ENCODE results near the gene MFN2. TPM values are rescaled to one million over a fixed set of nuclear protein-coding genes. Genes with fewer than 3 reads are reported as not detected.

MFN2 gene
- total RNA-seq, 1 donor from 2014 or later = 78.9 TPM

DNA sequence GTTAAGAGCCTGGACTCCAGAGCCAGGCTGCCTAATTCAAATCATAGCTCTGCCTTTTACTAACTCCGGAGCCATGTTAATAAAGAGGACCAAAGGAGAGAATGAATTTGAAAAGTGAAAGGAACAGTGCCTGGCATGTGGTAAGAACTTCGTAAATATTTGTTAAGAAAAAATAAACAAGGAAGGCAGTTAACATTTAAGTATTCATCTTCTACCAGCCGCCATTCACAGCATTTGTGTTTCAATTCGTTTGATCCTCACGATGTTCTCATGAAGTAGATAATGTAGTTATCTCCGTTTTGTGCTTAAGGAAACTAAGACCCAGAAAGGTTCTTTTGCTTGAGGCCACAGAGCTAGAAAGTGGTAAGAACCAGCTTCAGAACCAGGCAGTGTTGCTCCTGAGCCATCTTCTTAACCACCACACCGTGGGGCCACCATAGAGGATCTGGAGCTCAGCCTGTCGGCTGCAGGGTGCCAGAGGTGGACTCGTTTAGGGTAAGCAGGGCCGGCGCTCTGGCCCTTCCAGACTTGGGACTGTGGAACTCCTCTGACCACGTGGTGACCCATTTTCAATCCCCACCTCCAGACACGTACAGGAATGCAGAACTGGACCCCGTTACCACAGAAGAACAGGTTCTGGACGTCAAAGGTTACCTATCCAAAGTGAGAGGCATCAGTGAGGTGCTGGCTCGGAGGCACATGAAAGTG lies 11.9 kb downstream of the MFN2 start:
- no peaks in the 10 kb centered on the region for H3K9me3 Mint-ChIP-seq
- no peaks in the 10 kb centered on the region for H3K4me1 Mint-ChIP-seq
- TF ChIP-seq, protein P1, sequence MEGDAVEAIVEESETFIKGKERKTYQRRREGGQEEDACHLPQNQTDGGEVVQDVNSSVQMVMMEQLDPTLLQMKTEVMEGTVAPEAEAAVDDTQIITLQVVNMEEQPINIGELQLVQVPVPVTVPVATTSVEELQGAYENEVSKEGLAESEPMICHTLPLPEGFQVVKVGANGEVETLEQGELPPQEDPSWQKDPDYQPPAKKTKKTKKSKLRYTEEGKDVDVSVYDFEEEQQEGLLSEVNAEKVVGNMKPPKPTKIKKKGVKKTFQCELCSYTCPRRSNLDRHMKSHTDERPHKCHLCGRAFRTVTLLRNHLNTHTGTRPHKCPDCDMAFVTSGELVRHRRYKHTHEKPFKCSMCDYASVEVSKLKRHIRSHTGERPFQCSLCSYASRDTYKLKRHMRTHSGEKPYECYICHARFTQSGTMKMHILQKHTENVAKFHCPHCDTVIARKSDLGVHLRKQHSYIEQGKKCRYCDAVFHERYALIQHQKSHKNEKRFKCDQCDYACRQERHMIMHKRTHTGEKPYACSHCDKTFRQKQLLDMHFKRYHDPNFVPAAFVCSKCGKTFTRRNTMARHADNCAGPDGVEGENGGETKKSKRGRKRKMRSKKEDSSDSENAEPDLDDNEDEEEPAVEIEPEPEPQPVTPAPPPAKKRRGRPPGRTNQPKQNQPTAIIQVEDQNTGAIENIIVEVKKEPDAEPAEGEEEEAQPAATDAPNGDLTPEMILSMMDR (conservative IDR thresholded peaks at IDR 0.05) = no peak
- H3K27me3 Mint-ChIP-seq (ENCODE audit: low read depth) = no peaks in the 10 kb centered on the region
- H3K27ac Mint-ChIP-seq (ENCODE audit: unreplicated experiment) = no peak overlapping the region
- peaks cover 22% of the 10 kb centered on the region for H3K36me3 Mint-ChIP-seq (ENCODE audit: low read depth)
- no peak for DNase-seq (ENCODE audit: low read depth, low spot score)
- H3K4me3 Mint-ChIP-seq = no peak overlapping the region

DNA sequence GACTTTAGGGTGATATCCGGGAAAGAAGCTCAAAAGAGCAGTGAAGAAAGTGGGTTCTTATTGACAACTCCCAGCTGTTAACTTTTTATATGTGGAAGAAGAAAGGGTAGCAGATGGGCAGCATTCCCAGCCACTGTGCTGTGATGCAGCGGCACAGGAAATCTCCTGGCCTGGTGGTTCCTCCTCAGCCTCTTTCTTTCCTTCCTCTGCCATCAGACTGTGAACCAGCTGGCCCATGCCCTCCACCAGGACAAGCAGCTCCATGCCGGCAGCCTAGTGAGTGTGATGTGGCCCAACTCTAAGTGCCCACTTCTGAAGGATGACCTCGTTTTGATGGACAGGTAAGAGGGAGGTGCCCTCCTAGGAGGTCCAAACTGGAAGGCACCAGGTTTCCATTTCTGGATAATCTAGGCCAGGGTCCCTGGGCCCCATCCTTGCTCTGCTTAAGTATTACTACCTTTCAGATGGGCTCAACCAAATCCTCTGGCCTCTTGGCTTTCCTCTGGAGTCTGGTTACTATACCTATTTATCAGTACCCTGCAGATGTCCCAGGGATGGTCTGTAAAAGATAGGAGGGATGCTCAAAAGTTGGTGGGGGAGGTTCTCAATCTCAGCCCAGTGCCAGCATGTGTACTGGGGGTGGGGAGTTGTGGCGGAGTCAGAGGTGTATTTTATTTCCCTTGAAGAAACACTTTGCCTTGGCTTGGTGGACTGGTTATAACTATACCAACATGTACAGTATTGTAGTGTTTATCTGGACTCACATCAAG lies 17.0 kb downstream of the MFN2 start:
- H3K9me3 Mint-ChIP-seq = no peaks in the 10 kb centered on the region
- TF ChIP-seq, protein P1 (conservative IDR thresholded peaks at IDR 0.05) = no peak
- H3K36me3 Mint-ChIP-seq (ENCODE audit: low read depth) = peaks cover 8% of the 10 kb centered on the region
- DNase-seq (ENCODE audit: low read depth, low spot score) = no peak
- H3K4me3 Mint-ChIP-seq = no peak overlapping the region
- H3K27ac Mint-ChIP-seq (ENCODE audit: unreplicated experiment) = no peak overlapping the region
- H3K4me1 Mint-ChIP-seq = no peaks in the 10 kb centered on the region
- H3K27me3 Mint-ChIP-seq (ENCODE audit: low read depth) = no peaks in the 10 kb centered on the region

DNA sequence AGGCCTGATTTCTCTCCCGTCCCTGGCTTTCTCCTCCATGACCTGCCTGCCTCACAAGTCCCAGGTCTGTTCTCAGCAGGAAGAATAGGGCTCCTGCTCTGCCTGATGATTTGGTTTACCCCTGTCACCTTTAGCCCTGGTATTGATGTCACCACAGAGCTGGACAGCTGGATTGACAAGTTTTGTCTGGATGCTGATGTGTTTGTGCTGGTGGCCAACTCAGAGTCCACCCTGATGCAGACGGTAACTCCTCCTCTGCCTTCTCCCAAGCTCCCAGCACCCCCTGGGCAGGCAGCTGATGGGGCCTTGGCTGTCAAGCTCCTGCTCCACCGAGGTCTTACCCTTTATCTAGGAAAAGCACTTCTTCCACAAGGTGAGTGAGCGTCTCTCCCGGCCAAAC lies 18.4 kb downstream of the MFN2 start:
- Mint-ChIP-seq H3K9me3 (no peaks in the 10 kb centered on the region), H3K4me3 (no peak overlapping the region), H3K27me3 (ENCODE audit: low read depth) (no peaks in the 10 kb centered on the region), H3K4me1 (no peaks in the 10 kb centered on the region), H3K36me3 (ENCODE audit: low read depth) (peaks cover 9% of the 10 kb centered on the region), H3K27ac (ENCODE audit: unreplicated experiment) (no peak overlapping the region)
- DNase-seq (ENCODE audit: low read depth, low spot score) = no peak
- TF ChIP-seq, protein P1 (conservative IDR thresholded peaks at IDR 0.05) = no peak

DNA sequence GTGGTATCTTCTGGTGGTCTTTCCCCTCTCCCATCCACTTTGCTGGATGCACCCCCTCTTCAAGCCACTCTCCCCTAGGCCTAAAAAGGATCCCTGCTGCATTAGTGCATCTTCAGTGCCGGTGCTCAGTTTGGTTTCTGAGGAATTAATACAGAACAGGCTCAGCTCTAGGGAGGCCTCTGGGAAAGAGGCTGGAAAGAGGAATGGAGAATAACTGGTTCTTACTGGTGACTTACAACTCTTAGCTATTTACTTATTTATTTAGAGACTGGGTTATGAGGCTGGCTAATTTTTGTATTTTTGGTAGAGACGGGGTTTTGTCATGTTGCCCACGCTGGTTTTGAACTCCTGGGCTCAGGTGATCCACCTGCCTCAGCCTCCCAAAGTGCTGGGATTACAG lies 19.0 kb downstream of the MFN2 start:
- no peak overlapping the region for H3K27ac Mint-ChIP-seq (ENCODE audit: unreplicated experiment)
- H3K27me3 Mint-ChIP-seq (ENCODE audit: low read depth) = no peaks in the 10 kb centered on the region
- H3K4me3 Mint-ChIP-seq = no peak overlapping the region
- H3K4me1 Mint-ChIP-seq = no peaks in the 10 kb centered on the region
- TF ChIP-seq, protein P1 (conservative IDR thresholded peaks at IDR 0.05) = no peak
- H3K36me3 Mint-ChIP-seq (ENCODE audit: low read depth) = peaks cover 9% of the 10 kb centered on the region
- no peak for DNase-seq (ENCODE audit: low read depth, low spot score)
- H3K9me3 Mint-ChIP-seq = no peaks in the 10 kb centered on the region

DNA sequence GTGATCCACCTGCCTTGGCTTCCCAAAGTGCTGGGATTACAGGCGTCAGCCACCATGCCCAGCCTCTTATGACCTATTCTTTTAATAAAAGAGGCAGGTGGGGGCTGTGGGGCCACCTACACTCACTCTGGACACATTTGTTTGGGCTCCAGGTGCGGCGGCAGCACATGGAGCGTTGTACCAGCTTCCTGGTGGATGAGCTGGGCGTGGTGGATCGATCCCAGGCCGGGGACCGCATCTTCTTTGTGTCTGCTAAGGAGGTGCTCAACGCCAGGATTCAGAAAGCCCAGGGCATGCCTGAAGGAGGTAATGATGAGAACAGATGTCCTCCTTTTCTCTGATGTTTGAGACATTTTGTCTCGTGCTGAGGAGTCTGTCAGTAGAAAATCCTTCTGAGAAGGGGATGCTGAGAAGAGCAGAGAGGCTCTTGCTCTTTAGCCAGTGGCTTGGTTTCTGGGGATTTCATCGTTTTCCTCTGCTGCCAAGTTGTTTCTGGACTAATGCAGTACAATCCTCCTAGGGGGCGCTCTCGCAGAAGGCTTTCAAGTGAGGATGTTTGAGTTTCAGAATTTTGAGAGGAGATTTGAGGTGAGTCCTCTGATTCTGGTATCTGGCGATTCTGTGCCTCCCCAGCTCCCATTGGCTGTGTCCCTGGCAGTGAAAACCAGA lies 21.1 kb downstream of the MFN2 start:
- H3K36me3 Mint-ChIP-seq (ENCODE audit: low read depth) = peaks cover 16% of the 10 kb centered on the region
- H3K27ac Mint-ChIP-seq (ENCODE audit: unreplicated experiment) = no peak overlapping the region
- no peaks in the 10 kb centered on the region for H3K9me3 Mint-ChIP-seq
- H3K27me3 Mint-ChIP-seq (ENCODE audit: low read depth) = no peaks in the 10 kb centered on the region
- H3K4me1 Mint-ChIP-seq = peaks cover 3% of the 10 kb centered on the region
- peak; percentile 55 for DNase-seq (ENCODE audit: low read depth, low spot score)
- no peak overlapping the region for H3K4me3 Mint-ChIP-seq
- TF ChIP-seq, protein P1 (conservative IDR thresholded peaks at IDR 0.05) = peak; percentile 58
